Measurements from ENCODE around the gene NEXN.

- TF ChIP-seq CTCF (IDR thresholded peaks at IDR 0.05) = no peak
- TF ChIP-seq POLR2A (IDR thresholded peaks at IDR 0.05) = no peak
Measured at GRCh38 chr1:77845951-77846350, 42.5 kb upstream of the NEXN start.
